Naive thymus-derived CD8-positive, alpha-beta T cell (primary cell): ENCODE results near the gene COPS3. TPM values are rescaled to one million over a fixed set of nuclear protein-coding genes. Genes with fewer than 3 reads are reported as not detected.

Experiments
- polyA plus RNA-seq, 3 donors: library from polyadenylated mRNA; unstranded; fragments of 300-500 nt; fragmentation: Illumina TruSeq; gene quantifications; one replicate each; pipeline ENCODE4 v1.2.3, GENCODE V29; 2021
- total RNA-seq, 8 experiments: library from RNA in 2 of 8; stranded (reverse) in 2 of 8; gene quantifications; one replicate each; pipeline ENCODE4 v1.2.3 and lab custom pipeline; 2021 to 2026

The COPS3 gene
- total and polyA plus RNA-seq, 5 experiments from 2014 or later = 46.5 to 98.0 (median 76.6) TPM

Other genes with a start within 250 kb of the COPS3 start
- gene MPRIP, start 238.8 kb downstream of the COPS3 start, total RNA-seq = 100 to 1,000 TPM; 219 to 234 TPM
- gene MPRIP, start 238.8 kb downstream of the COPS3 start, polyA plus RNA-seq = 10 to 100 TPM; 16.9 to 28.3 (median 26.4) TPM
- gene PLD6, start 74.9 kb downstream of the COPS3 start, total RNA-seq = 10 to 100 TPM; 12.2 to 13.1 TPM
- 1 to 10 TPM; 6.6 to 9.8 (median 8.2) TPM for gene PLD6, start 74.9 kb downstream of the COPS3 start, polyA plus RNA-seq
- gene FLCN, start 44.1 kb downstream of the COPS3 start, total RNA-seq = 10 to 100 TPM; 63.9 to 70.6 TPM
- gene FLCN, start 44.1 kb downstream of the COPS3 start, polyA plus RNA-seq = 1 to 10 TPM; 3.1 to 4.9 (median 4.8) TPM
- 1 to 10 TPM; 1.8 to 2.9 TPM for gene NT5M, start 22.1 kb upstream of the COPS3 start, total RNA-seq
- gene NT5M, start 22.1 kb upstream of the COPS3 start, polyA plus RNA-seq = 1 to 10 TPM; 1.5 to 5.5 (median 1.9) TPM
- 10 to 100 TPM; 19.2 to 20.4 TPM for gene MED9, start 195.8 kb upstream of the COPS3 start, total RNA-seq
- gene MED9, start 195.8 kb upstream of the COPS3 start, polyA plus RNA-seq = 10 to 100 TPM; 11.9 to 17.4 (median 13.7) TPM
- 1 to 10 TPM; 2.8 to 4.2 TPM for gene RASD1, start 215.1 kb upstream of the COPS3 start, total RNA-seq
- under 1 TPM; 0.23 to 0.54 (median 0.35) TPM for gene RASD1, start 215.1 kb upstream of the COPS3 start, polyA plus RNA-seq